H9 (cell line): ENCODE measurements around the gene FMN1. TPM values are rescaled to one million over a fixed set of nuclear protein-coding genes. Genes with fewer than 3 reads are reported as not detected.

ENCODE experiments used
- DNase-seq: peaks from one replicate; pipeline ENCODE4 v3.0.0-alpha.2; 2017
- H2AFZ ChIP-seq: one replicate; pipeline ENCODE4 v1.6.1; 2013; ENCODE audit warnings: mild to moderate bottlenecking, low read length, control low read depth, moderate library complexity
- H2AK5ac ChIP-seq: 2 replicates; pipeline ENCODE4 v1.6.1; 2013; ENCODE audit warnings: low read length, control low read depth, mixed read lengths; ENCODE audit not compliant: insufficient read length
- H2BK120ac ChIP-seq: one replicate; pipeline ENCODE4 v1.6.1; 2013; ENCODE audit warnings: low read depth, mild to moderate bottlenecking, low read length, control low read depth, inconsistent platforms; ENCODE audit not compliant: poor library complexity, severe bottlenecking
- H2BK12ac ChIP-seq: 2 replicates; pipeline ENCODE4 v1.6.1; 2013; ENCODE audit warnings: low read length, control low read depth, mixed read lengths, low read depth; ENCODE audit not compliant: insufficient read length
- H2BK15ac ChIP-seq: 2 replicates; pipeline ENCODE4 v1.6.1; 2013; ENCODE audit warnings: low read depth, low read length, control low read depth
- H2BK20ac ChIP-seq: one replicate; pipeline ENCODE4 v1.6.1; 2013; ENCODE audit warnings: low read depth, mild to moderate bottlenecking, low read length, control low read depth, inconsistent platforms; ENCODE audit not compliant: poor library complexity, severe bottlenecking
- H2BK5ac ChIP-seq: 2 replicates; pipeline ENCODE4 v1.6.1; 2013; ENCODE audit warnings: low read length, control low read depth, mixed read lengths; ENCODE audit not compliant: insufficient read length
- H3K14ac ChIP-seq: 2 replicates; pipeline ENCODE4 v1.6.1; 2013; ENCODE audit warnings: low read length, control low read depth; ENCODE audit not compliant: insufficient read depth
- H3K18ac ChIP-seq: 2 replicates; pipeline ENCODE4 v1.6.1; 2013; ENCODE audit warnings: low read depth, mild to moderate bottlenecking, mixed read lengths, low read length, control low read depth; ENCODE audit not compliant: insufficient read length
- H3K23ac ChIP-seq: 2 replicates; pipeline ENCODE4 v1.6.1; 2013; ENCODE audit warnings: low read length, control low read depth, mixed read lengths, low read depth; ENCODE audit not compliant: insufficient read length
- H3K23me2 ChIP-seq: 2 replicates; pipeline ENCODE4 v1.6.1; 2013; ENCODE audit warnings: low read depth, mild to moderate bottlenecking, mixed read lengths, low read length, control low read depth; ENCODE audit not compliant: insufficient read length, poor library complexity, severe bottlenecking
- H3K27ac ChIP-seq: 2 replicates; pipeline ENCODE4 v1.5.1; 2013; ENCODE audit warnings: low read length, control low read depth, mixed read lengths, low read depth; ENCODE audit not compliant: insufficient read length
- H3K27me3 ChIP-seq: 2 replicates; pipeline ENCODE4 v1.6.1; 2013; ENCODE audit warnings: low read length, control low read depth, inconsistent platforms; ENCODE audit not compliant: insufficient read depth
- H3K4ac ChIP-seq: 2 replicates; pipeline ENCODE4 v1.6.1; 2013; ENCODE audit warnings: low read depth, mild to moderate bottlenecking, control low read depth, inconsistent platforms, low read length, moderate library complexity
- H3K4me1 ChIP-seq: 2 replicates; pipeline ENCODE4 v1.6.1; 2013; ENCODE audit warnings: low read length, control low read depth, inconsistent platforms; ENCODE audit not compliant: insufficient read depth
- H3K4me2 ChIP-seq: 2 replicates; pipeline ENCODE4 v1.6.1; 2013; ENCODE audit warnings: low read length, control low read depth, mixed read lengths; ENCODE audit not compliant: insufficient read length, insufficient read depth
- H3K56ac ChIP-seq: 2 replicates; pipeline ENCODE4 v1.6.1; 2013; ENCODE audit warnings: low read depth, mild to moderate bottlenecking, mixed read lengths, low read length, control low read depth; ENCODE audit not compliant: insufficient read length
- H3K79me1 ChIP-seq: 2 replicates; pipeline ENCODE4 v1.6.1; 2013; ENCODE audit warnings: low read depth, mild to moderate bottlenecking, moderate library complexity, low read length, control low read depth, inconsistent platforms; ENCODE audit not compliant: insufficient read depth, poor library complexity, severe bottlenecking
- H3K79me2 ChIP-seq: 2 replicates; pipeline ENCODE4 v1.6.1; 2013; ENCODE audit warnings: low read length, control low read depth, inconsistent platforms; ENCODE audit not compliant: insufficient read depth
- H3K9ac ChIP-seq: 2 replicates; pipeline ENCODE4 v1.6.1; 2013; ENCODE audit warnings: low read length, control low read depth, mixed read lengths; ENCODE audit not compliant: insufficient read length; ENCODE audit errors: extremely low read depth
- H3K9me3 ChIP-seq: one replicate; pipeline ENCODE4 v1.6.1; 2013; ENCODE audit warnings: low read depth, low read length, inconsistent platforms; ENCODE audit not compliant: control insufficient read depth
- H3T11ph ChIP-seq: one replicate; pipeline ENCODE4 v1.6.1; 2013; ENCODE audit warnings: mild to moderate bottlenecking, low read length, control low read depth, inconsistent platforms
- H4K20me1 ChIP-seq: one replicate; pipeline ENCODE4 v1.6.1; 2013; ENCODE audit not compliant: control insufficient read depth, insufficient read length, insufficient read depth
- H4K5ac ChIP-seq: 2 replicates; pipeline ENCODE4 v1.6.1; 2013; ENCODE audit warnings: low read depth, mild to moderate bottlenecking, mixed read lengths, low read length, control low read depth; ENCODE audit not compliant: insufficient read length
- H4K8ac ChIP-seq: replicated peaks from 2 replicates; pipeline ENCODE4 v1.6.1; 2013; ENCODE audit warnings: low read length, control low read depth, mixed read lengths, low read depth; ENCODE audit not compliant: insufficient read length
- H4K91ac ChIP-seq: 2 replicates; pipeline ENCODE4 v1.6.1; 2013; ENCODE audit warnings: low read depth, mild to moderate bottlenecking, moderate library complexity, mixed read lengths, low read length, control low read depth; ENCODE audit not compliant: insufficient read length
- H3K27ac Mint-ChIP-seq, 3 experiments: 2 replicates in 2 of 3; 3 replicates in 1 of 3; pipeline ENCODE4 v1.8.0; 2020 to 2021; ENCODE audit warnings: mixed read lengths in 3 of 3, mild to moderate bottlenecking in 1 of 3, moderate library complexity in 1 of 3
- H3K27me3 Mint-ChIP-seq: 2 replicates; pipeline ENCODE4 v1.8.0; 2021; ENCODE audit warnings: low read depth, mild to moderate bottlenecking, moderate library complexity, mixed read lengths
- H3K36me3 Mint-ChIP-seq, 3 experiments: 2 replicates in 2 of 3; 3 replicates in 1 of 3; pipeline ENCODE4 v1.8.0; 2020 to 2021; ENCODE audit warnings: low read depth in 3 of 3, mixed read lengths in 3 of 3; ENCODE audit not compliant: insufficient read depth in 1 of 3
- H3K4me1 Mint-ChIP-seq, 2 experiments: 2 replicates each; pipeline ENCODE4 v1.8.0; 2020; ENCODE audit warnings: mixed read lengths in 2 of 2
- H3K4me3 Mint-ChIP-seq, 2 experiments: 2 replicates in 1 of 2; 3 replicates in 1 of 2; pipeline ENCODE4 v1.8.0; 2020 to 2021; ENCODE audit warnings: mild to moderate bottlenecking in 2 of 2, mixed read lengths in 2 of 2, moderate library complexity in 1 of 2
- H3K9me3 Mint-ChIP-seq, 2 experiments: 2 replicates in 1 of 2; 3 replicates in 1 of 2; pipeline ENCODE4 v1.8.0; 2020; ENCODE audit warnings: mild to moderate bottlenecking in 2 of 2, mixed read lengths in 2 of 2, moderate library complexity in 1 of 2
- CTCF ChIP-seq: fragments of 200-600 bp; sonication (generic); conservative IDR thresholded peaks from 3 replicates; pipeline ENCODE4 v1.8.0; 2021; ENCODE audit warnings: antibody characterized with exemption, mild to moderate bottlenecking
- WGBS: extraction: QIAGEN DNeasy Blood & Tissue Kit; methylation state at CpG from one replicate; pipeline ENCODE4 v1.1.7; 2013; ENCODE audit warnings: missing lambda C conversion rate, low lambda C conversion rate, mixed read lengths; ENCODE audit not compliant: insufficient read length; ENCODE audit errors: extremely low coverage; 5-methylcytosine and 5-hydroxymethylcytosine counted together
- total RNA-seq: library from RNA; stranded (reverse); gene quantifications from 2 replicates; pipeline ENCODE4 v1.2.1, GENCODE V29; 2021

FMN1 gene
- total RNA-seq, 1 experiment from 2014 or later = 1.9 TPM

- no peak overlapping the region for H3K27ac ChIP-seq
- no peak overlapping the region for H2BK20ac ChIP-seq
- H3K23me2 ChIP-seq = no peaks in the 10 kb centered on the region
- no peaks in the 10 kb centered on the region for H3K79me2 ChIP-seq
- H4K20me1 ChIP-seq = no peaks in the 10 kb centered on the region
- H3T11ph ChIP-seq = no peak overlapping the region
- no peak overlapping the region for H3K9ac ChIP-seq
- WGBS = no CpG with 5 or more reads among the region's 1 CpG
- no peak overlapping the region for H4K8ac ChIP-seq
- H4K91ac ChIP-seq = no peak overlapping the region
- no peak overlapping the region for H3K4me3 Mint-ChIP-seq
- no peak overlapping the region for H3K4me2 ChIP-seq
- H3K56ac ChIP-seq = no peak overlapping the region
- DNase-seq = no peak
- no peak overlapping the region for H3K23ac ChIP-seq
- no peaks in the 10 kb centered on the region for H3K9me3 ChIP-seq
- H3K27ac Mint-ChIP-seq = no peak overlapping the region
- no peak for TF ChIP-seq CTCF
- no peak overlapping the region for H2BK15ac ChIP-seq
- no peaks in the 10 kb centered on the region for H3K4me1 ChIP-seq
- H3K27me3 Mint-ChIP-seq = no peaks in the 10 kb centered on the region; the same call in 1 of the 2 replicates
- H3K18ac ChIP-seq = no peak overlapping the region
- no peaks in the 10 kb centered on the region for H3K79me1 ChIP-seq
- H3K36me3 Mint-ChIP-seq = peaks cover 0 to 4% (median 0%) of the 10 kb centered on the region in 3 experiments; a peak in 2 of 7 replicates
- H3K9me3 Mint-ChIP-seq = peaks cover 0 to 3% of the 10 kb centered on the region in 2 experiments; a peak in 1 of 5 replicates
- H3K4ac ChIP-seq = no peak overlapping the region
- H2BK120ac ChIP-seq = no peak overlapping the region
- H3K4me1 Mint-ChIP-seq = peaks cover 11 to 12% of the 10 kb centered on the region in 2 experiments
- no peak overlapping the region for H2BK12ac ChIP-seq
- no peak overlapping the region for H3K14ac ChIP-seq
- H4K5ac ChIP-seq = no peak overlapping the region
- H2AK5ac ChIP-seq = no peak overlapping the region
- no peak overlapping the region for H2BK5ac ChIP-seq
- no peaks in the 10 kb centered on the region for H3K27me3 ChIP-seq
- H2AFZ ChIP-seq = no peak overlapping the region
Observed at GRCh38 chr15:33014586-33014985, 179.9 kb downstream of the FMN1 start.
